H1 (cell line): ENCODE results near the gene STXBP2.

ENCODE experiments used
- CTCF ChIP-seq, 3 experiments: IDR thresholded peaks; 1 replicate in 2 of 3; 2 replicates in 1 of 3; pipeline versions ENCODE4 v1.5.1 to v1.6.1; 2011; ENCODE audit warnings: low read length in 3 of 3, mild to moderate bottlenecking in 3 of 3, inconsistent platforms in 2 of 3, low read depth in 1 of 3, moderate library complexity in 1 of 3; ENCODE audit not compliant: insufficient read depth in 1 of 3; ENCODE audit errors: control extremely low read depth in 1 of 3
- EP300 ChIP-seq, 2 experiments: IDR thresholded peaks; 1 replicate in 1 of 2; 2 replicates in 1 of 2; pipeline ENCODE4 v1.6.1; 2011 to 2012; ENCODE audit warnings: low read depth in 2 of 2, low read length in 2 of 2, mild to moderate bottlenecking in 2 of 2, borderline replicate concordance in 1 of 2, inconsistent platforms in 1 of 2, moderate library complexity in 1 of 2
- MAX ChIP-seq: IDR thresholded peaks from 2 replicates; pipeline ENCODE4 v1.6.1; 2012; ENCODE audit warnings: inconsistent platforms
- POLR2A ChIP-seq, 2 experiments: IDR thresholded peaks; 1 replicate in 1 of 2; 2 replicates in 1 of 2; pipeline ENCODE4 v1.6.1; 2011; ENCODE audit warnings: low read depth in 2 of 2, low read length in 2 of 2, mild to moderate bottlenecking in 2 of 2; ENCODE audit errors: control extremely low read depth in 1 of 2
- POLR2AphosphoS5 ChIP-seq: IDR thresholded peaks from 2 replicates; pipeline ENCODE4 v1.6.1; 2011; ENCODE audit warnings: low read depth, low read length
- SP1 ChIP-seq: IDR thresholded peaks from 2 replicates; pipeline ENCODE4 v1.6.1; 2011; ENCODE audit warnings: low read depth, low read length
- TAF1 ChIP-seq: IDR thresholded peaks from 2 replicates; pipeline ENCODE4 v1.6.1; 2011; ENCODE audit warnings: mild to moderate bottlenecking, low read depth, low read length
- YY1 ChIP-seq: IDR thresholded peaks from 2 replicates; pipeline ENCODE4 v1.6.1; 2011; ENCODE audit warnings: low read depth, mild to moderate bottlenecking, low read length

- TF ChIP-seq POLR2AphosphoS5 = no peak
- TF ChIP-seq SP1 = no peak
- no peak for TF ChIP-seq TAF1
- TF ChIP-seq CTCF (IDR thresholded peaks at IDR 0.05; ENCODE audit: control extremely low read depth in 1 of 3, insufficient read depth in 1 of 3, low read depth in 1 of 3, low read length in 3 of 3) = no peak
- no peak for TF ChIP-seq EP300 (IDR thresholded peaks at IDR 0.05; ENCODE audit: borderline replicate concordance in 1 of 2, low read depth in 2 of 2, low read length in 2 of 2)
- no peak for TF ChIP-seq MAX
- TF ChIP-seq POLR2A (IDR thresholded peaks at IDR 0.05; ENCODE audit: control extremely low read depth in 1 of 2, low read depth in 2 of 2, low read length in 2 of 2) = no peak
- no peak for TF ChIP-seq YY1
These were observed 33.0 kb upstream of the STXBP2 start for GRCh38 chr19:7603919-7604318.
